OCI-LY3 (cell line): ENCODE data around the gene PAX6.

ENCODE experiments used
- H2AFZ ChIP-seq: fragments of 200-600, 300-600 bp; shearing (Covaris generic); 2 replicates; pipeline ENCODE4 v1.6.0; 2014; ENCODE audit warnings: antibody characterized with exemption, low read depth, low read length
- H3K27ac ChIP-seq: fragments of 200-600, 300-600 bp; sonication (generic); 2 replicates; pipeline ENCODE4 v1.5.1; 2014; ENCODE audit warnings: mild to moderate bottlenecking, low read length, moderate library complexity, mixed read lengths
- H3K27me3 ChIP-seq: fragments of 200-600, 300-600 bp; sonication (generic); 2 replicates; pipeline ENCODE4 v1.6.1; 2014; ENCODE audit warnings: low read depth, low read length, mixed read lengths
- H3K36me3 ChIP-seq: fragments of 200-600, 300-600 bp; sonication (generic); replicated peaks from 2 replicates; pipeline ENCODE3; 2014; ENCODE audit warnings: low read depth, low read length, mixed read lengths
- H3K4me1 ChIP-seq: fragments of 300-600, 200-600 bp; sonication (generic); 2 replicates; pipeline ENCODE4 v1.6.1; 2014; ENCODE audit warnings: low read length, mixed read lengths
- H3K4me2 ChIP-seq: fragments of 200-600, 300-600 bp; sonication (generic); 2 replicates; pipeline ENCODE4 v1.6.1; 2014; ENCODE audit warnings: low read length, mixed read lengths
- H3K4me3 ChIP-seq: fragments of 300-600, 200-600 bp; sonication (generic); 2 replicates; pipeline ENCODE4 v1.5.1; 2014; ENCODE audit warnings: antibody characterized with exemption, mild to moderate bottlenecking, low read length, moderate library complexity
- H3K79me2 ChIP-seq: fragments of 300-600, 200-600 bp; shearing (Covaris generic); 2 replicates; pipeline ENCODE4 v1.6.1; 2014; ENCODE audit warnings: mild to moderate bottlenecking, low read length, mixed read lengths
- H3K9ac ChIP-seq: fragments of 300-600, 200-600 bp; shearing (Covaris generic); 2 replicates; pipeline ENCODE4 v1.6.0; 2014; ENCODE audit warnings: mild to moderate bottlenecking, low read length, moderate library complexity
- H3K9me3 ChIP-seq: fragments of 200-600, 300-600 bp; shearing (Covaris generic); 2 replicates; pipeline ENCODE4 v1.6.1; 2014; ENCODE audit warnings: low read length, mixed read lengths; ENCODE audit not compliant: insufficient read depth
- H4K20me1 ChIP-seq: fragments of 200-600, 300-600 bp; sonication (generic); 2 replicates; pipeline ENCODE4 v1.6.1; 2016; ENCODE audit warnings: low read length, mixed read lengths; ENCODE audit not compliant: insufficient read depth
- EZH2phosphoT487 ChIP-seq: fragments of 200-600 bp; shearing (Covaris generic); IDR thresholded peaks from 2 replicates; pipeline ENCODE4 v1.6.1; 2018; ENCODE audit warnings: antibody characterized with exemption, mixed run types, low read depth
- TF ChIP-seq, protein P1 (sequence below): fragments of 200-600, 300-600 bp; sonication (generic); IDR thresholded peaks from 2 replicates; pipeline ENCODE4 v1.5.1; 2014; ENCODE audit warnings: antibody characterized with exemption, low read length, low read depth

Gene PAX6

GRCh38 chr11:31768749-31769640 is 42.1 kb downstream of the PAX6 start:
- H3K4me3 ChIP-seq = no peak overlapping the region
- no peak for TF ChIP-seq EZH2phosphoT487
- TF ChIP-seq, protein P1, sequence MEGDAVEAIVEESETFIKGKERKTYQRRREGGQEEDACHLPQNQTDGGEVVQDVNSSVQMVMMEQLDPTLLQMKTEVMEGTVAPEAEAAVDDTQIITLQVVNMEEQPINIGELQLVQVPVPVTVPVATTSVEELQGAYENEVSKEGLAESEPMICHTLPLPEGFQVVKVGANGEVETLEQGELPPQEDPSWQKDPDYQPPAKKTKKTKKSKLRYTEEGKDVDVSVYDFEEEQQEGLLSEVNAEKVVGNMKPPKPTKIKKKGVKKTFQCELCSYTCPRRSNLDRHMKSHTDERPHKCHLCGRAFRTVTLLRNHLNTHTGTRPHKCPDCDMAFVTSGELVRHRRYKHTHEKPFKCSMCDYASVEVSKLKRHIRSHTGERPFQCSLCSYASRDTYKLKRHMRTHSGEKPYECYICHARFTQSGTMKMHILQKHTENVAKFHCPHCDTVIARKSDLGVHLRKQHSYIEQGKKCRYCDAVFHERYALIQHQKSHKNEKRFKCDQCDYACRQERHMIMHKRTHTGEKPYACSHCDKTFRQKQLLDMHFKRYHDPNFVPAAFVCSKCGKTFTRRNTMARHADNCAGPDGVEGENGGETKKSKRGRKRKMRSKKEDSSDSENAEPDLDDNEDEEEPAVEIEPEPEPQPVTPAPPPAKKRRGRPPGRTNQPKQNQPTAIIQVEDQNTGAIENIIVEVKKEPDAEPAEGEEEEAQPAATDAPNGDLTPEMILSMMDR = no peak

GRCh38 chr11:31767685-31768084 is 43.4 kb downstream of the PAX6 start:
- no peaks in the 10 kb centered on the region for H4K20me1 ChIP-seq
- H3K9ac ChIP-seq = no peak overlapping the region
- no peak overlapping the region for H3K27ac ChIP-seq
- H3K4me3 ChIP-seq = no peak overlapping the region
- H3K79me2 ChIP-seq = no peaks in the 10 kb centered on the region
- no peak for TF ChIP-seq EZH2phosphoT487
- TF ChIP-seq, protein P1 = no peak
- H3K27me3 ChIP-seq = no peaks in the 10 kb centered on the region
- H3K36me3 ChIP-seq = no peaks in the 10 kb centered on the region
- H2AFZ ChIP-seq = no peak overlapping the region
- H3K4me2 ChIP-seq = no peak overlapping the region
- H3K9me3 ChIP-seq = no peaks in the 10 kb centered on the region
- no peaks in the 10 kb centered on the region for H3K4me1 ChIP-seq

More at GRCh38 chr11:31768749-31769640, 42.1 kb downstream of the PAX6 start:
- no peaks in the 10 kb centered on the region for H3K27me3 ChIP-seq
- H3K79me2 ChIP-seq = no peaks in the 10 kb centered on the region
- no peaks in the 10 kb centered on the region for H3K4me1 ChIP-seq
- no peaks in the 10 kb centered on the region for H3K36me3 ChIP-seq
- no peak overlapping the region for H3K27ac ChIP-seq
- H3K4me2 ChIP-seq = no peak overlapping the region
- H3K9ac ChIP-seq = no peak overlapping the region
- no peaks in the 10 kb centered on the region for H4K20me1 ChIP-seq
- H2AFZ ChIP-seq = no peak overlapping the region
- no peaks in the 10 kb centered on the region for H3K9me3 ChIP-seq

- Histone ChIP-seq H3K4me1 (no peaks in the 10 kb centered on the region), H3K4me2 (no peak overlapping the region), H3K27me3 (no peaks in the 10 kb centered on the region), H3K36me3 (no peaks in the 10 kb centered on the region), H3K4me3 (no peak overlapping the region), H3K79me2 (no peaks in the 10 kb centered on the region), H3K9me3 (no peaks in the 10 kb centered on the region), H3K9ac (no peak overlapping the region), H2AFZ (no peak overlapping the region), H3K27ac (no peak overlapping the region), H4K20me1 (no peaks in the 10 kb centered on the region)
- no peak for TF ChIP-seq EZH2phosphoT487
- TF ChIP-seq, protein P1 = no peak
Observed at GRCh38 chr11:31767066-31767465, 44.1 kb downstream of the PAX6 start.

- Histone ChIP-seq H3K36me3 (no peaks in the 10 kb centered on the region), H3K27ac (no peak overlapping the region), H3K27me3 (no peaks in the 10 kb centered on the region), H3K4me1 (no peaks in the 10 kb centered on the region), H3K4me2 (no peak overlapping the region), H2AFZ (no peak overlapping the region), H3K4me3 (no peak overlapping the region), H3K9me3 (no peaks in the 10 kb centered on the region), H4K20me1 (no peaks in the 10 kb centered on the region), H3K79me2 (no peaks in the 10 kb centered on the region), H3K9ac (no peak overlapping the region)
- TF ChIP-seq, protein P1 = no peak
- TF ChIP-seq EZH2phosphoT487 = no peak
Observed at GRCh38 chr11:31764766-31765165, 46.4 kb downstream of the PAX6 start.
